ENCODE measurements around the gene PTPN14.

The PTPN14 gene

GRCh38 chr1:214326406-214326805, 225.0 kb downstream of the PTPN14 start:
- DNase-seq = no peak

- no peak for DNase-seq
Observed at GRCh38 chr1:214324896-214325800, 226.3 kb downstream of the PTPN14 start.

- DNase-seq = no peak
Observed at GRCh38 chr1:214321705-214322453, 229.5 kb downstream of the PTPN14 start.

GRCh38 chr1:214319938-214320337, 231.5 kb downstream of the PTPN14 start:
- DNase-seq = no peak

- DNase-seq = no peak
Observed at GRCh38 chr1:214318956-214319736, 232.3 kb downstream of the PTPN14 start.

- no peak for DNase-seq
Observed at GRCh38 chr1:214318356-214318755, 233.0 kb downstream of the PTPN14 start.

- DNase-seq = no peak
Observed at GRCh38 chr1:214317734-214318133, 233.7 kb downstream of the PTPN14 start.

- DNase-seq = no peak
Observed at GRCh38 chr1:214317300-214317699, 234.1 kb downstream of the PTPN14 start.

- DNase-seq = no peak
Observed at GRCh38 chr1:214316593-214316992, 234.8 kb downstream of the PTPN14 start.

GRCh38 chr1:214314178-214314843, 237.1 kb downstream of the PTPN14 start:
- no peak for DNase-seq

- no peak for DNase-seq
Observed at GRCh38 chr1:214312530-214313051, 238.8 kb downstream of the PTPN14 start.

- DNase-seq = no peak
Observed at GRCh38 chr1:214310777-214311690, 240.4 kb downstream of the PTPN14 start.

- no peak for DNase-seq
Observed at GRCh38 chr1:214310010-214310409, 241.4 kb downstream of the PTPN14 start.

GRCh38 chr1:214306269-214306668, 245.1 kb downstream of the PTPN14 start:
- DNase-seq = no peak

- DNase-seq = no peak
Observed at GRCh38 chr1:214305164-214305751, 246.1 kb downstream of the PTPN14 start.

GRCh38 chr1:214303141-214303930, 248.1 kb downstream of the PTPN14 start:
- DNase-seq = no peak

GRCh38 chr1:214301526-214301925, 249.9 kb downstream of the PTPN14 start:
- DNase-seq = no peak

GRCh38 chr1:214300149-214300780, 251.1 kb downstream of the PTPN14 start:
- DNase-seq = no peak

Data from DMS79 (cell line).